H9 (cell line): ENCODE measurements around the gene CELF1. TPM values are rescaled to one million over a fixed set of nuclear protein-coding genes. Genes with fewer than 3 reads are reported as not detected.
A peak's percentile ranks its signal among the peaks of the same experiment; 100 is the strongest.

Experiments used
- DNase-seq: peaks from one replicate; pipeline ENCODE4 v3.0.0-alpha.2; 2017
- H2AFZ ChIP-seq: one replicate; pipeline ENCODE4 v1.6.1; 2013; ENCODE audit warnings: mild to moderate bottlenecking, low read length, control low read depth, moderate library complexity
- H2AK5ac ChIP-seq: 2 replicates; pipeline ENCODE4 v1.6.1; 2013; ENCODE audit warnings: low read length, control low read depth, mixed read lengths; ENCODE audit not compliant: insufficient read length
- H2BK120ac ChIP-seq: one replicate; pipeline ENCODE4 v1.6.1; 2013; ENCODE audit warnings: low read depth, mild to moderate bottlenecking, low read length, control low read depth, inconsistent platforms; ENCODE audit not compliant: poor library complexity, severe bottlenecking
- H2BK12ac ChIP-seq: 2 replicates; pipeline ENCODE4 v1.6.1; 2013; ENCODE audit warnings: low read length, control low read depth, mixed read lengths, low read depth; ENCODE audit not compliant: insufficient read length
- H2BK15ac ChIP-seq: 2 replicates; pipeline ENCODE4 v1.6.1; 2013; ENCODE audit warnings: low read depth, low read length, control low read depth
- H2BK20ac ChIP-seq: one replicate; pipeline ENCODE4 v1.6.1; 2013; ENCODE audit warnings: low read depth, mild to moderate bottlenecking, low read length, control low read depth, inconsistent platforms; ENCODE audit not compliant: poor library complexity, severe bottlenecking
- H2BK5ac ChIP-seq: 2 replicates; pipeline ENCODE4 v1.6.1; 2013; ENCODE audit warnings: low read length, control low read depth, mixed read lengths; ENCODE audit not compliant: insufficient read length
- H3K14ac ChIP-seq: 2 replicates; pipeline ENCODE4 v1.6.1; 2013; ENCODE audit warnings: low read length, control low read depth; ENCODE audit not compliant: insufficient read depth
- H3K18ac ChIP-seq: 2 replicates; pipeline ENCODE4 v1.6.1; 2013; ENCODE audit warnings: low read depth, mild to moderate bottlenecking, mixed read lengths, low read length, control low read depth; ENCODE audit not compliant: insufficient read length
- H3K23ac ChIP-seq: 2 replicates; pipeline ENCODE4 v1.6.1; 2013; ENCODE audit warnings: low read length, control low read depth, mixed read lengths, low read depth; ENCODE audit not compliant: insufficient read length
- H3K23me2 ChIP-seq: 2 replicates; pipeline ENCODE4 v1.6.1; 2013; ENCODE audit warnings: low read depth, mild to moderate bottlenecking, mixed read lengths, low read length, control low read depth; ENCODE audit not compliant: insufficient read length, poor library complexity, severe bottlenecking
- H3K27ac ChIP-seq: 2 replicates; pipeline ENCODE4 v1.5.1; 2013; ENCODE audit warnings: low read length, control low read depth, mixed read lengths, low read depth; ENCODE audit not compliant: insufficient read length
- H3K27me3 ChIP-seq: 2 replicates; pipeline ENCODE4 v1.6.1; 2013; ENCODE audit warnings: low read length, control low read depth, inconsistent platforms; ENCODE audit not compliant: insufficient read depth
- H3K4ac ChIP-seq: 2 replicates; pipeline ENCODE4 v1.6.1; 2013; ENCODE audit warnings: low read depth, mild to moderate bottlenecking, control low read depth, inconsistent platforms, low read length, moderate library complexity
- H3K4me1 ChIP-seq: 2 replicates; pipeline ENCODE4 v1.6.1; 2013; ENCODE audit warnings: low read length, control low read depth, inconsistent platforms; ENCODE audit not compliant: insufficient read depth
- H3K4me2 ChIP-seq: 2 replicates; pipeline ENCODE4 v1.6.1; 2013; ENCODE audit warnings: low read length, control low read depth, mixed read lengths; ENCODE audit not compliant: insufficient read length, insufficient read depth
- H3K56ac ChIP-seq: 2 replicates; pipeline ENCODE4 v1.6.1; 2013; ENCODE audit warnings: low read depth, mild to moderate bottlenecking, mixed read lengths, low read length, control low read depth; ENCODE audit not compliant: insufficient read length
- H3K79me1 ChIP-seq: 2 replicates; pipeline ENCODE4 v1.6.1; 2013; ENCODE audit warnings: low read depth, mild to moderate bottlenecking, moderate library complexity, low read length, control low read depth, inconsistent platforms; ENCODE audit not compliant: insufficient read depth, poor library complexity, severe bottlenecking
- H3K79me2 ChIP-seq: 2 replicates; pipeline ENCODE4 v1.6.1; 2013; ENCODE audit warnings: low read length, control low read depth, inconsistent platforms; ENCODE audit not compliant: insufficient read depth
- H3K9ac ChIP-seq: 2 replicates; pipeline ENCODE4 v1.6.1; 2013; ENCODE audit warnings: low read length, control low read depth, mixed read lengths; ENCODE audit not compliant: insufficient read length; ENCODE audit errors: extremely low read depth
- H3K9me3 ChIP-seq: one replicate; pipeline ENCODE4 v1.6.1; 2013; ENCODE audit warnings: low read depth, low read length, inconsistent platforms; ENCODE audit not compliant: control insufficient read depth
- H3T11ph ChIP-seq: one replicate; pipeline ENCODE4 v1.6.1; 2013; ENCODE audit warnings: mild to moderate bottlenecking, low read length, control low read depth, inconsistent platforms
- H4K20me1 ChIP-seq: one replicate; pipeline ENCODE4 v1.6.1; 2013; ENCODE audit not compliant: control insufficient read depth, insufficient read length, insufficient read depth
- H4K5ac ChIP-seq: 2 replicates; pipeline ENCODE4 v1.6.1; 2013; ENCODE audit warnings: low read depth, mild to moderate bottlenecking, mixed read lengths, low read length, control low read depth; ENCODE audit not compliant: insufficient read length
- H4K8ac ChIP-seq: replicated peaks from 2 replicates; pipeline ENCODE4 v1.6.1; 2013; ENCODE audit warnings: low read length, control low read depth, mixed read lengths, low read depth; ENCODE audit not compliant: insufficient read length
- H4K91ac ChIP-seq: 2 replicates; pipeline ENCODE4 v1.6.1; 2013; ENCODE audit warnings: low read depth, mild to moderate bottlenecking, moderate library complexity, mixed read lengths, low read length, control low read depth; ENCODE audit not compliant: insufficient read length
- H3K27ac Mint-ChIP-seq, 3 experiments: 2 replicates in 2 of 3; 3 replicates in 1 of 3; pipeline ENCODE4 v1.8.0; 2020 to 2021; ENCODE audit warnings: mixed read lengths in 3 of 3, mild to moderate bottlenecking in 1 of 3, moderate library complexity in 1 of 3
- H3K27me3 Mint-ChIP-seq: 2 replicates; pipeline ENCODE4 v1.8.0; 2021; ENCODE audit warnings: low read depth, mild to moderate bottlenecking, moderate library complexity, mixed read lengths
- H3K36me3 Mint-ChIP-seq, 3 experiments: 2 replicates in 2 of 3; 3 replicates in 1 of 3; pipeline ENCODE4 v1.8.0; 2020 to 2021; ENCODE audit warnings: low read depth in 3 of 3, mixed read lengths in 3 of 3; ENCODE audit not compliant: insufficient read depth in 1 of 3
- H3K4me1 Mint-ChIP-seq, 2 experiments: 2 replicates each; pipeline ENCODE4 v1.8.0; 2020; ENCODE audit warnings: mixed read lengths in 2 of 2
- H3K4me3 Mint-ChIP-seq, 2 experiments: 2 replicates in 1 of 2; 3 replicates in 1 of 2; pipeline ENCODE4 v1.8.0; 2020 to 2021; ENCODE audit warnings: mild to moderate bottlenecking in 2 of 2, mixed read lengths in 2 of 2, moderate library complexity in 1 of 2
- H3K9me3 Mint-ChIP-seq, 2 experiments: 2 replicates in 1 of 2; 3 replicates in 1 of 2; pipeline ENCODE4 v1.8.0; 2020; ENCODE audit warnings: mild to moderate bottlenecking in 2 of 2, mixed read lengths in 2 of 2, moderate library complexity in 1 of 2
- WGBS: extraction: QIAGEN DNeasy Blood & Tissue Kit; methylation state at CpG from one replicate; pipeline ENCODE4 v1.1.7; 2013; ENCODE audit warnings: missing lambda C conversion rate, low lambda C conversion rate, mixed read lengths; ENCODE audit not compliant: insufficient read length; ENCODE audit errors: extremely low coverage; 5-methylcytosine and 5-hydroxymethylcytosine counted together
- total RNA-seq: library from RNA; stranded (reverse); gene quantifications from 2 replicates; pipeline ENCODE4 v1.2.1, GENCODE V29; 2021
- TF ChIP-seq, protein P1 (sequence below): fragments of 200-600 bp; sonication (generic); conservative IDR thresholded peaks from 3 replicates; pipeline ENCODE4 v1.8.0; 2021; ENCODE audit warnings: antibody characterized with exemption, mild to moderate bottlenecking

Gene CELF1
- total RNA-seq, 1 experiment from 2014 or later, result 211 TPM

DNA sequence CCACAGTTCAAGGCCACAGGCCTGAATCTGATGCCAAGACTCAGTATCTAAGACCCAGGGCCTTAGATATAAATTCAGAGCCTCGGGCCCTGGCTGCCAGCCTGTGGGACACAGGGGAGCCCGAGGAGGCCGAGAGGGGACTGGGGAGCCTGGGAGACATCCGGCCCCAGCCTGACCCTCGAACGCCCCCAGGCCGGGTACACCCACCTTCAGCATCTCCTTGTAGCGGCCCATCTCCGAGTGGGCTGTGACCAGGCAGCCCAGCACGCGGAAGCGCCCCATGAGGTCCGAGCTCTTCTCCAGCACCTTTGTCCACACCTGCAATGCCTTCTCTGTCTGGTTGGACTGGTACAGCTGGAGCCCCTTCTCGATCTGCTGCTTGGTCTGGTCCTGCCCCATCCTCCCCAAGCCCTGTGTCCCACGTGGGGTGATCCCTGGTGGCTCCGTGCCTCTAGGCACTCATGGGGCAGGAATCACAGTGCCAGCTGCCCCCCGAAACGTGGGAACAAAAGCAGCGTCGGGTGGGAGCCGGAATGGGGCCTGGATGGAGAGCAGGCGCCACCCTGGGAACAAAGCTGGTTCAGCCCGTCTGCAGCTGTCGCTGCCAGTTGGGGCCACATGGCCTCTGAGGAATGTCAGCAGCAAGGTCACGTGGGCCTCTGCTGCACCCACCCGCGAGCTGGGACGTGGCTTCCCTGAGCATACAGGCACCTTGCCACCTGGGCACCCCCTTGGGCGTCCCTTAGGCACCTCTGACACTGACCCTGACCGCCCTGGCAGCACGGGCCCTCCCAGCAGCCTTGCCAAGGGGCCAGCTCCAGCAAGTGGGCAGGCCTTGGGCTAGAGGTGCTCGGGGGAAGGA is 104.1 kb downstream of the CELF1 start, which contains the start of gene RAPSN:
RAPSN (minus strand) TSS at position 571 of the 862 bp plus-strand sequence; CDS start at position 399, 172 bp downstream.
- Histone ChIP-seq H3K27ac (no peak within 1 kb of the TSS), H3K23ac (no peak within 1 kb of the TSS), H3K4me2 (no peak within 1 kb of the TSS), H2BK20ac (no peak within 1 kb of the TSS), H3K9ac (no peak within 1 kb of the TSS), H3K27me3 (no peaks in the 10 kb centered on the region), H4K8ac (no peak within 1 kb of the TSS), H3K56ac (no peak within 1 kb of the TSS), H2BK12ac (no peak within 1 kb of the TSS), H3K79me1 (no peaks in the 10 kb centered on the region), H2BK5ac (no peak within 1 kb of the TSS), H4K91ac (no peak within 1 kb of the TSS), H3K23me2 (no peaks in the 10 kb centered on the region), H3K79me2 (no peaks in the 10 kb centered on the region), H2BK120ac (no peak within 1 kb of the TSS), H2AFZ (no peak within 1 kb of the TSS), H3K18ac (peak within 1 kb of the TSS; percentile 3), H2BK15ac (no peak within 1 kb of the TSS), H3K4me1 (no peaks in the 10 kb centered on the region), H3K9me3 (no peaks in the 10 kb centered on the region), H2AK5ac (no peak within 1 kb of the TSS), H3K4ac (no peak within 1 kb of the TSS), H4K20me1 (no peaks in the 10 kb centered on the region), H4K5ac (no peak within 1 kb of the TSS), H3T11ph (no peak within 1 kb of the TSS), H3K14ac (peak within 1 kb of the TSS; percentile 12; the same call in 1 of the 2 replicates)
- no peaks in the 10 kb centered on the region for H3K9me3 Mint-ChIP-seq
- no peak within 1 kb of the TSS; a peak in 1 of 5 replicates for H3K4me3 Mint-ChIP-seq
- no peaks in the 10 kb centered on the region for H3K36me3 Mint-ChIP-seq
- TF ChIP-seq, protein P1, sequence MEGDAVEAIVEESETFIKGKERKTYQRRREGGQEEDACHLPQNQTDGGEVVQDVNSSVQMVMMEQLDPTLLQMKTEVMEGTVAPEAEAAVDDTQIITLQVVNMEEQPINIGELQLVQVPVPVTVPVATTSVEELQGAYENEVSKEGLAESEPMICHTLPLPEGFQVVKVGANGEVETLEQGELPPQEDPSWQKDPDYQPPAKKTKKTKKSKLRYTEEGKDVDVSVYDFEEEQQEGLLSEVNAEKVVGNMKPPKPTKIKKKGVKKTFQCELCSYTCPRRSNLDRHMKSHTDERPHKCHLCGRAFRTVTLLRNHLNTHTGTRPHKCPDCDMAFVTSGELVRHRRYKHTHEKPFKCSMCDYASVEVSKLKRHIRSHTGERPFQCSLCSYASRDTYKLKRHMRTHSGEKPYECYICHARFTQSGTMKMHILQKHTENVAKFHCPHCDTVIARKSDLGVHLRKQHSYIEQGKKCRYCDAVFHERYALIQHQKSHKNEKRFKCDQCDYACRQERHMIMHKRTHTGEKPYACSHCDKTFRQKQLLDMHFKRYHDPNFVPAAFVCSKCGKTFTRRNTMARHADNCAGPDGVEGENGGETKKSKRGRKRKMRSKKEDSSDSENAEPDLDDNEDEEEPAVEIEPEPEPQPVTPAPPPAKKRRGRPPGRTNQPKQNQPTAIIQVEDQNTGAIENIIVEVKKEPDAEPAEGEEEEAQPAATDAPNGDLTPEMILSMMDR, result no peak
- H3K27me3 Mint-ChIP-seq, result no peaks in the 10 kb centered on the region
- no CpG with 5 or more reads among the region's 32 CpGs for WGBS
- H3K27ac Mint-ChIP-seq, result no peak within 1 kb of the TSS; a peak in 1 of 7 replicates
- no peak for DNase-seq
- H3K4me1 Mint-ChIP-seq, result peaks cover 0 to 4% of the 10 kb centered on the region in 2 experiments; a peak in 1 of 4 replicates
